HG03095 (cell line): ENCODE data around the gene CPA5.
A peak's percentile ranks its signal among the peaks of the same experiment; 100 is the strongest.

Experiments used
- ATAC-seq: cut with Tn5 transposase; IDR thresholded peaks from one replicate; pipeline ENCODE4 v1.9.1; 2021; ENCODE audit warnings: moderate library complexity; ENCODE audit not compliant: unreplicated experiment

CPA5 gene

GRCh38 chr7:130356876-130357611, 12.4 kb downstream of the CPA5 start:
- no peak for ATAC-seq

- ATAC-seq, result no peak
These were observed 13.9 kb downstream of the CPA5 start for GRCh38 chr7:130358471-130358870.

- ATAC-seq, result no peak
These were observed 14.8 kb downstream of the CPA5 start for GRCh38 chr7:130359276-130359857.

- no peak for ATAC-seq
These were observed 15.9 kb downstream of the CPA5 start for GRCh38 chr7:130360518-130360917.

- ATAC-seq, result no peak
These were observed 17.1 kb downstream of the CPA5 start for GRCh38 chr7:130361681-130362080.

- ATAC-seq, result no peak
These were observed 17.7 kb downstream of the CPA5 start for GRCh38 chr7:130362251-130362816.

GRCh38 chr7:130363026-130363847, 18.6 kb downstream of the CPA5 start:
- ATAC-seq, result no peak

GRCh38 chr7:130364451-130364850, 19.8 kb downstream of the CPA5 start:
- no peak for ATAC-seq

- no peak for ATAC-seq
These were observed 20.5 kb downstream of the CPA5 start for GRCh38 chr7:130365088-130365487.

- ATAC-seq, result peak; percentile 72
These were observed 21.2 kb downstream of the CPA5 start for GRCh38 chr7:130365511-130366441.

GRCh38 chr7:130366564-130366963, 21.9 kb downstream of the CPA5 start:
- no peak for ATAC-seq

- no peak for ATAC-seq
These were observed 22.6 kb downstream of the CPA5 start for GRCh38 chr7:130367088-130367755.

- no peak for ATAC-seq
These were observed 23.5 kb downstream of the CPA5 start for GRCh38 chr7:130367836-130368746.

GRCh38 chr7:130369110-130369711, 24.6 kb downstream of the CPA5 start:
- no peak for ATAC-seq

GRCh38 chr7:130369831-130370550, 25.4 kb downstream of the CPA5 start:
- ATAC-seq, result no peak

GRCh38 chr7:130371046-130371445, 26.4 kb downstream of the CPA5 start:
- ATAC-seq, result no peak

GRCh38 chr7:130372402-130373165, 28.0 kb downstream of the CPA5 start:
- no peak for ATAC-seq
